GM13976 (cell line): Measurements from ENCODE around the gene FOXP1.

ENCODE experiments used
- DNase-seq: peaks from one replicate; pipeline ENCODE4 v3.0.0; 2012; ENCODE audit warnings: low spot score
- in situ Hi-C: fragments of 300-500 bp; cut with MboI; formaldehyde crosslinking; loops from one replicate; pipeline ENCODE4 v1.12.0; 2022; ENCODE audit warnings: low sequenced_read_pairs, mixed read lengths, inconsistent platforms; ENCODE audit not compliant: unreplicated experiment
- TF ChIP-seq, protein P1 (sequence below): IDR thresholded peaks from 2 replicates; pipeline ENCODE4 v1.5.1; 2012; ENCODE audit warnings: borderline replicate concordance, mild to moderate bottlenecking; ENCODE audit not compliant: insufficient read depth; ENCODE audit errors: extremely low read depth, missing control alignments, control extremely low read depth

Gene FOXP1

DNA sequence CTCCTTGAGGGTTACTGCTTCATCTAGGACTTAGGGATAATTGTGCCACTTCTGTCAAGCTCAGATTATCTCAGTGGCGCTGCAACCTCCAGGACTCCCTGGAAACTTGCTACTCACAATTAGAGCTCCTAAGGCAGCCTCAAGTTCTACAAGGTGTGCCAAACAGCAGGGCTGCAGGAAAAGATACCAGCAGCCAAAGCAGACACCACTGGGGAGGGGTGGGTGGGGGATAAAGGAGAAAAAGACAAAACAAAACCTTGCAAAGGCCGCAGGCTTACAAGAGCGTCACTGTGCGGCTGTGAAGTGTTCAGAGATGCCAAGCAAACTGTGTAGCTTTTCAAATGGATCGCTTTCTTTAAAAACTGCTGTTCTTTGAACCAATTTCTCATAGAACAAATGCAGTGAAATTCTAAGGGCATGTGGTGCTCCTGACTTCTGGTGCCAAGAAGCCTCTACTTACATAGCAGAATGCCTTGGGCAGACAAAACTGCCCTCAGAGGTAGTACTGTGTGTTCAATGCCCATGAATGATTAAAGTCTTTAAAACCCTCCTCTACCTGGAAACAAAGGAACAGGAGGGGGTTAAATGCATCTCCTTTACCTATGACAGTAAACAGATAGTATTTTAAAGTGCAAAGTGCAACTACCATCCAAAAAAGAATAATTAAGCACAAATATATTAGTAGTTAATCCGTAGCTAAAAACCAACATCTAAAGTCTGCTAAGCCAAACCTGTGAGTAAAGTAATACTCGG, 353.4 kb downstream of the FOXP1 start:
- DNase-seq, result no peak
- in situ Hi-C loops, result no loop called here
- TF ChIP-seq, protein P1, sequence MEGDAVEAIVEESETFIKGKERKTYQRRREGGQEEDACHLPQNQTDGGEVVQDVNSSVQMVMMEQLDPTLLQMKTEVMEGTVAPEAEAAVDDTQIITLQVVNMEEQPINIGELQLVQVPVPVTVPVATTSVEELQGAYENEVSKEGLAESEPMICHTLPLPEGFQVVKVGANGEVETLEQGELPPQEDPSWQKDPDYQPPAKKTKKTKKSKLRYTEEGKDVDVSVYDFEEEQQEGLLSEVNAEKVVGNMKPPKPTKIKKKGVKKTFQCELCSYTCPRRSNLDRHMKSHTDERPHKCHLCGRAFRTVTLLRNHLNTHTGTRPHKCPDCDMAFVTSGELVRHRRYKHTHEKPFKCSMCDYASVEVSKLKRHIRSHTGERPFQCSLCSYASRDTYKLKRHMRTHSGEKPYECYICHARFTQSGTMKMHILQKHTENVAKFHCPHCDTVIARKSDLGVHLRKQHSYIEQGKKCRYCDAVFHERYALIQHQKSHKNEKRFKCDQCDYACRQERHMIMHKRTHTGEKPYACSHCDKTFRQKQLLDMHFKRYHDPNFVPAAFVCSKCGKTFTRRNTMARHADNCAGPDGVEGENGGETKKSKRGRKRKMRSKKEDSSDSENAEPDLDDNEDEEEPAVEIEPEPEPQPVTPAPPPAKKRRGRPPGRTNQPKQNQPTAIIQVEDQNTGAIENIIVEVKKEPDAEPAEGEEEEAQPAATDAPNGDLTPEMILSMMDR, result no peak

DNA sequence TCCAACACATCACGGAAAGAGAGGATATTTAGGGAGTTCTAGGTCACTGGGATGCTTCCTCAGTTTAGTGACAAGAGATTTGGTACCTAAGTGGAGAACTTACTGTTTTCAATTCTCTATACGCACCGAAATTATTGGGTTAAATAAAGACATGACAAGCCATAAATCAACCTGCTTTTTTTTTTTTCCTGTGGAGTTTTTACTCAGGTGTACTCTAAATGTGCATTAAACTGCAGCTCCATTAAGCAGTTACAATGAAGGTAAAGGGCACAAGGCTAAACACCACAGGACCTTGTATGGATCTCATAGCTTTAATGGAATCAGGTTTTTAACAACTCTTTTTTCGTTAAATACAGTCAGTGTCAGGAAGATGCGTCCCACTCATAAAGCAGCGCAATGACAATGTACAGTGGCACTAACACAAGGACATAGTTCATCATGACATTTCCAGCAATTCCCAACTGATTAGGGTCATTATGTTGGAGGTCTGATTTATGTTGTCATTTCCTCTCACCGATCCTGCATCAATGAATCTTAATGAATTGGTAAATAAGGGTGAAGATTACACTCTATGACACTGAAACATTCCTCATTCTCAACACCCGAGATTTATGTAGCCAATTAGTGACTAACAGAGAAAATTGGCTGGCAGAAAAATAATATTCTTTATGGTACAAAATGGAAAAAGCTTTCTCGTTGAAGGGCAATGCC, 355.2 kb downstream of the FOXP1 start:
- TF ChIP-seq, protein P1, result no peak
- DNase-seq, result no peak
- in situ Hi-C loops, result no loop called here

DNA sequence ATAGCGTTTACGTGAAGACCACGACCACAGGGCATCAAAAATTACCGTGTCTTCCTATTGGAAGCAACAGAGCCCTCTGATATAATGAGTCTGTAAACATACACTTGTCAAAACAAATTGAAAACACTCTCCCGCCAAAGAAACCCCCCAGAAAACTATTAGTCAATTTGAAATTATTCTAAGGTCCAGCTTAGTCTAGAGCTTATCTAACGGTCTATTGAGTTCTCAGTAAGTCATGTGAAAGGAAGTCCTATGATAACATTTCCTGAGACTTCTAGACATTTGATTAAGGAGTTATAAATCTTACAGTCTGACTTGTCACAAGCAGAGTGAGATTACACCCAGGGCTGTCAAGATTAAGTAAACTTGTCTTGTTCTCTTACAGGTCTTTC, 356.3 kb downstream of the FOXP1 start:
- TF ChIP-seq, protein P1, result no peak
- in situ Hi-C loops, result no loop called here
- no peak for DNase-seq

DNA sequence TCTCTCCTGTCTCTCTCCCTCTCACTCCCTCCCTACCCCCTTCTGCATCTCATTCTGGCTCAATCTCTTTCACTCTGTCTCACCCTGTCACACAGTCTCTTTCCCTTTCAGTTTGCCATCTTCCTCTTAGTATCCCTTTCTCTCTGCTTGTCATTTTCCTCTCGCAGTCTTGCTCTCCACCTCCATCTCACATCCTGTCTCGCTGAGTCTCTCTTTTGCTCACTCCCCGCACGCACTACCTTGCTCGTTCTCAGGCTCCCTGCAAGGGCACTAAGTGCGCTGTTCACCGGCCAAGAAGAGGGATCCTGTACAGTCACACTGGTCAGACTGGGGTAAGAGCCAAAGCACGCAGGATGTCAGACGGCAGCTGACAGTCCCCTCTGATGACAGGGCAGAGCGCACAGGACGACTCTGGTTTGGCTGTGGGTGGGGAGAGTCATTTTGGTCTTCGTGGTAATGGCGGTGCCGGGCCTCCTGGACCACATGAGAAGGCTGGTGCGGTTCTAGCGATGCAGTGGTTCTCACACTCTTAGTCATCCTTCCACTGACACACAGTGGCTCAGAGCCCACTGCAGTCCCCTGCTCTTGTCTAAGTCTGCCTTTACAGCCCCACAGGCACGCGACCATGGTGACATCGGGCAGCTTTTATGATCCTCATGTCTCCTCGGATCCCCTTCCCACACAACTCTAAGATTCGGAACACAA, 356.8 kb downstream of the FOXP1 start:
- in situ Hi-C loops, result no loop called here
- TF ChIP-seq, protein P1, result no peak
- peak; percentile 50 for DNase-seq

DNA sequence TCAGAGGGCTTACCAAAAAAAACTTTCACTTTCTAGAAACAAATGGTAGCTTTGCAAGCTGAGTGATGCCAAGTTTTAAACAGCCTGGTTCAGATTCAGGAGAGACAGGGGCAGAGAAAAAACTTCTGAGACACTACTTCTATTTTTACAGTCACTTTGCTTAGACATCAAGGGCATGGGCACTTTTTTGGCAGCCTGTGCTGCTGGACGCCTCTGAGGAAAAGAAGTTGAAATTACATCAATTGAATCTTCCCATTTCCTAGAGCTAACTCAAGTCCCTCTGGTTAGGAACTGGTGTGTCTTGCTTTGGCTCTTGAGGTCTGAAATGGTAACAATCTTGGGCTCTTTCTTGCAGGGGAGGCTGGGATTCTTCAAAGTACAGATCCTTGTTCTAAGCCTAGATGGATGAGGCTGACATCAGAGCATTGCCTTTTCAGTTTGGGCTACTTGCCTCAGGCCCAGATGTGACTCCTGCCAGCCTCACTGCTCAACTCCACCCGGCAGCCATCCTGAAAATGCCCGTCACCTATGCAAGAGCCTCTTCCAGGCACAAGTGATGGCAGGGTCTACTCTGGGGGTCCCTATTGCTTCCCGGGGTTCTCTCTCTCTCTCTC, 357.5 kb downstream of the FOXP1 start:
- TF ChIP-seq, protein P1, result no peak
- DNase-seq, result no peak
- in situ Hi-C loops, result no loop called here

DNA sequence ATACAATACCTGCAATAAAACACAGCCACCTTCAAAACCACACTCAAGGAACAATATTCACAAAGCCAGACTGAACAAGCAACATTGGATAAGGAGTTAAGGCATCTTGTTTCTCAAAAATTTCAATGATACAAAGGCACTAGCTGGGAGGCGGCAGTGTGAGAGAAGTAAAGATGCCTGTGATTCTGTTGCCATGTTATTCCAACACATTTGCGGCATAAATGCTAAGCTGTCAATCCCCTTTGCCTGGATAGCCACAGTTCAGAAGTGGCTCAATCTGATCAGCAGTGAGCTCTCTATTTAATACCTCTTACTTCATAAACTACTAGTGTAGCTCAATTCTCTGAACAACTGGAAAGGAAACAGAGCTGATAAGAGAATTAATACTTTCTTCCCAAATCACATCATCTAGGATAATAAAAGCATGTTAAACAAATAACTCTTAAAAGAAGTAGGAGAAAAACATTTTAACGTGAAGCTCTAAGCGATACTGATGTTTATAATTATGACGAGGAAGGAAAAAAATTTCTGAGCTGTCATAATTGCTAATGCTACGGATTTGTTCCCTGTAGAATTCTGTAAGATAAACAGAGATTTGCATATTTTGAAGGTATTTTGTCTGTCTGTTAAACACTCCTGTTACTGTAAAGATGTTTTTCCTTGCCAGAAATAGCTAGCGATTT, 358.4 kb downstream of the FOXP1 start:
- TF ChIP-seq, protein P1, result no peak
- in situ Hi-C loops, result no loop called here
- DNase-seq, result no peak
